Stimulated activated CD8-positive, alpha-beta memory T cell treated with anti-CD3 and anti-CD28 coated beads, Interleukin-7, amount 100 ng/mL, for 24 hours (primary cell): ENCODE results near the gene GOLGA1.
"Not testable (repeated sequence)": the region's sequence is repeated elsewhere in the genome, so short reads cannot be mapped to it uniquely, and the experiment has no call there.

ENCODE experiments used
- DNase-seq: peaks from one replicate; pipeline ENCODE4 v3.0.0-alpha.2; 2020; ENCODE audit warnings: low read depth

The GOLGA1 gene

DNA sequence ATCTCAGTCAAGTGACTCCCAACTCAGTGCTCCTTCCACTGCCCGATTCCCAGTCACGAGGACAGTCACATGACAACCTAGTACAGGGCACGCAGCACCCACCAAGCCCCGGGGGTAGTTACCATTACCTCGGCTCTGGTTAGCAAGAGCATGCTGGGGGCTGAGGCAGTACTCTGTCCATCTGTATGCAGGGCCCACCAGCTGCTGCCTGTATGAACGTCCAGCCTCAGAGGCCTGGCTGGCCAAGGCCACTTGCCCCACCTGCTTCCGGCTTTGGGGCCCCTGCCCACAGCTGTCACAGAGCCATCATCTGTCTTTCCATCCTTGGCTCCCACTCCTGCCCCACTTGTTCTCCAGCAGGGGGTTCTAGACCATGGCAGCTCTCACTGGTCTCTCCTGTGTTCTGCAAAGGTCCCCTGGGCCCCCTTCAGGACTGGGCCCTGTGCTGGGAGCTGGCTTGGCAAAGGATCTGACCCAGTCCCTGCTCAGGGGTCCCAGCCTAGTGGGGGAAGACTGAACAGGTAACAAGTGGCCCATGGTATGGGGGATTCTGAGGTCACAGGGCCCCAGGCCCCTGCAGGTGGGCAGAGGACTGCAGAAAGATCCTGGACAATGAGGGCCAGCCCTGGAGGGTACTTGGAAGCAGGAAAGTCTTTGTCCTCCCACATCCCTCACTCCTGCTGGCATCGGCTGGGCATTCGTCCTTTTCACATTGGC, 82.4 kb downstream of the GOLGA1 start:
- DNase-seq: no peak

DNA sequence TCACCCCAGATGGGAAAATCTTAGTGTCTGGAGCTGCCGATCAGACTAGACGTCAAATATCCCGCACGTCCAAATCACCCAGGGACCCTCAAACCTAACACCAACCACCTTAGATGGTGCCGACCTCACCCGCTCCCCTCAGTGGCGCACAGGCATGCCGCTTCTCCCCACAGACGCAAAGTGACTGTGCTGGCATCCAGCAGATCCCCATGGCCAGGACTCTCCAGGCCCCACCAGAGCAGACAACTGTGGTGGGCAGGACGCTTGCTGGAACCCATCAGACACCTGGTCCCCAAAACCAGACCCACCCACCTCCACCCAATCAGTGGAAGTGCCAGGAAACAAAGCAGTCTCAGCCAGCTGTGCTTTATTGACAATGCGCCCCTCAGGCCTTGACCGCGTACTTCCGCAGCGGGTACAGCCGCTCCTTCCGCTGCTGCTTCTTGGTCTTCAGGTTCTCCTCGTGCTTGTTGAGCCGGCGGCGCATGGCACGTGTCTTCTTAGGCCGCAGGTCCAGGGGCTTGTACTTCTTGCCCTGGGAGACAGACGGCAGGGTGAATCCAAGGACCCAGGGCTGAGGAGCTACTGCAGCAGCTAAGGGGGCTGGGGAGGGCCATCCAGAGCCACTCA, 83.2 kb downstream of the GOLGA1 start:
- DNase-seq: no peak

GRCh38 chr9:124855944-124856765, 84.7 kb downstream of the GOLGA1 start:
- DNase-seq: no peak

DNA sequence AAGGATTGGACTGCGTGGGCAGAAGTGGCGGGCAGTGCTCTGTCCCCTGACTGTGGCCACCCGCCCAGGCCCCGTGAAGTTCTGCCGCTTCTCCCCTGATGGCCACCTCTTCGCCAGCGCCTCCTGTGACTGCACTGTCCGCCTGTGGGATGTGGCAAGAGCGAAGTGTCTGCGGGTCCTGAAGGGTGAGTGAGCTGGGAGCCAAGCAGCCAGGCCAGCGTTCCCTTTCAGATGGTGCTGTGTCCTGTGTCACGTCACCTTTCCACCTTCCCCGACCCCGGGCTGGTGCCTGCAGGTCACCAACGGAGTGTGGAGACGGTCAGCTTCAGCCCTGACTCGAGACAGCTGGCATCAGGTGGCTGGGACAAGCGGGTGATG, 85.3 kb downstream of the GOLGA1 start:
- no peak for DNase-seq

DNA sequence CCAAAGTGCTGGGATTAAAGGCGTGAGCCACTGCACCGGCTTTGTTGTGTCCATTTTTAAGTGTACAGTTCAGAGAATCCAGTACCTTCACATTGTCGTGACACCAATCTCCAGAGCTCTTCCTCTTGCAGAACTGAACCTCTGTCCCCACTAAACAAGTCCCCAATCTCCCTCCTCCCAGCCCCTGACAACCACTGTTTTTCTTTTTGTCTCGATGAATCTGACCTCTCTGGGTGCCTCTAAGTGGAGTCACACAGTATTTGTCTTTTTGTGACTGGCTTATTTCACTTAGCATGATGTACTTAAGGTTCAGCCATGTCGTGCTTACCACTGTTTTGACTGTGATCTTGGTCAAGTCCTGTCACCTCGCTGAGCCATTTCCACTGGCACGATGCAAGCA, 86.1 kb downstream of the GOLGA1 start:
- no peak for DNase-seq

DNA sequence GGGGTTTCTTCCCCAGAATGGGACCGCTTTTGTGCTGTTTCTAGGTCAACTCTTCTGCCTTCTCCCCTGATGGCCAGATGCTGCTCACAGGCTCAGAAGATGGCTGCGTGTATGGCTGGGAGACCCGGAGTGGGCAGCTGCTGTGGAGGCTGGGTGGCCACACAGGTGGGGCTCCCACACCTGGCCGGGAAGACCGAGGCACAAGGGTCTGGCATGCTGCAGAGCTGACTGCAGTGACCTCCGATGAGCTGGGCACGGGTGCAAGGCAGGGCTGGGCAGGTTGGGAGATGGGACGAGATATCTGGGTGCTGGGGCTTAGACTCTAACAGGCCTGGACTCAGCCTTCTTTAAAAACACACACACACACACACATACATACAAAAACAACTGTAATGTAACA, 86.7 kb downstream of the GOLGA1 start:
- DNase-seq: no peak

DNA sequence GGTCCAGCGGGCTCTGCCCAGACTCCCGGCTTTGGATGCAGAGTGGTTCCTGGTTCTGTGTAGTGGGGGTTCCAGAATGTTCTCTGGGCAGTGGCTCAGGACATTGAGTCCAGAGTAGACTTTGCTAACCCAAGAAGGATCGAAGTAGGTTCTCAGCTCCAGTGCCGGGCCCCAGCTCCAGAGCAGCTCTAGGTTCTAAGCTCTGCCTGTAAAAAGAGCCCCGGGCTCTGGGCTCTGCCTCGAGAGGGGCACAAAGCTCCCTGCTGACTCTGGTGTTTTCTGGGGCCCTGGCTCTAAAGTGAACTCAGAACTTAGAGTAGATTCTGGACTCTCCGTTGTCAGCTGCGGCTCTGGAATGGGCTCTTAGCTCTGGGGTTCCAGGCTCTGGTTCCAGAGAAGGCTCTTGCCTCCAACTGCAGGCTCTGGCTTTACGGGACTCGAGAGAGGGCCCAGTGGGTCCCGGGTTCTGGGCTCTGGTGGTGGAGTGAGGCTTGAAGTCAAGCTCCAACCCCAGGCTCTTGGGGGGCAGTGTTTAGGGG, 87.2 kb downstream of the GOLGA1 start:
- no peak for DNase-seq

DNA sequence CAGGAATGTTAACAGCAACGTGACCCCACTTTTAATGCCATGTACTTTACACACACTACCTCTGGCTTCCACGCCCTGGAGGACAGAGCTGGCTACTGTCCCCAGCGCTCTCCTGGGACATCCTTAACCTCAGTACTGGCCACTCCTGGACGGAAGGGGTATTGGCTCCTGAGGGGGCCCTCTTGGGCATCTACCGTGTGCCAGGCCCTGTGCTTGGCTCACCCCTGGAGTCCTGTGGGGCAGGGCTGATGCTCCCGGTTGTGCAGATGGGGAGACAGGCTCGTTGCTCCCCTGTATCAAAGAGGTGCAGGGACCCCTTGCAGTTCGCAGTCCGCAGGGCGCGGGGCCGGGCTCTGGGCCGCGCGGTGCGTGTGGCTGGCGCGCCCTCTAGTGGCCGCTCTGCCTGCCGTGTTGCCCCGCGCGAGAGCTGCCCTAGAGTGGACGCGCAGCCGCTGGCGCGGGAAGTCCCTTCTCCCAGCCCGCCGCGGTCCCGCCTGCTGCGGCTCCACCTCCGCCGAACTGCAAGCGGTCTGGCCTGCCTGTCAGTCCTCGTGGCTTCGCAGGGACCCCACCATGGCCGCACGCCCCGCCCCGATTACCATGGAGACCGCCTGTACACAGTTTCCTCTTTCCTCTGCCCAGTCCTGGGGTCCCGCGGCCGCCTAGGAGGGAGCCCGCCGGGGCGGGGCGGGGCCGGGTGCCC, 87.9 kb downstream of the GOLGA1 start, which contains the start of gene WDR38:
WDR38 (plus strand) TSS at position 632 of the 703 bp plus-strand sequence. CDS start 72 bp downstream, outside the sequence.
- DNase-seq: peak; percentile 57

DNA sequence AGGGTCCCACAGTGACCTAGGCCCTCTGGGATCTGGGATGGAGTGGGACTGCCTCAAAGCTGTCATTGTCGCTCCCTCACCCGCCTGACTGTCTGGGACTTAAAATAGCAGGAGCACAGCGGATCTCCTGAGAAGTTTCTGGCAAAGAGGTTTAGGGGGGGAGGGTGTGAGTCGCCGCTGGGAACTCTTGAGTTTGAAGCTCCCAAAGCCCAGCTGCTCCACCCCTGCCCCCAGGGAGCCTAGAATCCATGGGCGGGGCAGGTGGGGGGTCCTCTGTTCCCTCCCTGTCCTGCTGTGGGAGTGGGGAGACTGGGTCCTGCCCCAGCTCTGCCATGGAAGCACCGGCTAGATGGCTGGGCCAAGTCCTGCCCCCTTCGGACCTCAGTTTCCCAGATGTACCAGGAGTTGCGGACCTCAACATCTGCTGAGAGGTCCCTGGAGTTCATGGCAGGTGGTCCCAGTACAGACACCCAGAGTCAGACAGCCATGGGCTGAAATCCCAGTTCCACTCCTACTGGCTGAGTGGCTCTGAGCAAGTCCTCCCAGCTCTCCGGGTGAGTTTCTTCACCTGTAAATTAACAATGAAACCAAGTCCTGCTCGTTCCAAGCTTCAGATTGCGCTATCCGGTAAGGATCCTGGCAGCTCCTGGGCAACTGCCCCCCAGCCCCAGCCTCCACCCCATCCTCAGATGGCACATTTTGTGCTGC, 88.6 kb downstream of the GOLGA1 start:
- DNase-seq: no peak

DNA sequence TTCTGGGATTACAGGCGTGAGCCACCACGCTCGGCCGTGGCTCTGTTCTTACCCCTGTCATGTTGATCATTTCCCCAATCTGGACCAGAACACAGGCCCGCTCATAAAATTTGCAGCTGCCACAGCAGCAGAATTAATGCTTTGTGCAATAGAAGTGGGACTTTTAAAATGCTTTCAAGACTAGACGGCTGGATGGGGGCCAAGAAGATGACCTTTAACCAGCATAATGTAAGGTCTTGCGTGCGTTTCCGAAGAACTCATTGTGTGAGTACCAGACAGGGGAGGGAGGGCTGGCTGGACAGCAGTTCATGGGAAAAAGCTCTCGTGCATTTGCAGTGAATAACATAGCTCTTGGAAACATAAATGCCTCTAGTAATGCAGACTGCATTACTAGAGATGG, 91.1 kb downstream of the GOLGA1 start:
- DNase-seq: no peak

GRCh38 chr9:124846969-124847368, 93.9 kb downstream of the GOLGA1 start:
- DNase-seq: no peak

DNA sequence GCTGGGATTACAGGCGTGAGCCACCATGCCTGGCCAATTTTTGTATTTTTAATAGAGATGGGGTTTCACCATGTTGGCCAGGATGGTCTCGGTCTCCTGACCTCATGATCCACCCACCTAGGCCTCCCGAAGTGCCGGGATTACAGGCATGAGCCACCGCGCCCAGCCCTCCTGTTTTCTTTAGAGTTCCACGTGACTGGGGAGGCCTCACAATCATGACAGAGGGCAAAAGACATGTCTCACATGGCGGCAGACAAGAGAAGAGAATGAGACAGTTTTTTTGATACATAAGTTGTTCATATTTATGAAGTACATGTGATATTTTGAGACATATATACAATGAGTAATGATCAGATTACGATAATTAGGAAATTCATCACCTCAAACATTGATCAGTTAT, 94.4 kb downstream of the GOLGA1 start:
- DNase-seq: not testable (repeated sequence)

- DNase-seq: no peak
Observed at GRCh38 chr9:124844291-124844690, 96.6 kb downstream of the GOLGA1 start.

DNA sequence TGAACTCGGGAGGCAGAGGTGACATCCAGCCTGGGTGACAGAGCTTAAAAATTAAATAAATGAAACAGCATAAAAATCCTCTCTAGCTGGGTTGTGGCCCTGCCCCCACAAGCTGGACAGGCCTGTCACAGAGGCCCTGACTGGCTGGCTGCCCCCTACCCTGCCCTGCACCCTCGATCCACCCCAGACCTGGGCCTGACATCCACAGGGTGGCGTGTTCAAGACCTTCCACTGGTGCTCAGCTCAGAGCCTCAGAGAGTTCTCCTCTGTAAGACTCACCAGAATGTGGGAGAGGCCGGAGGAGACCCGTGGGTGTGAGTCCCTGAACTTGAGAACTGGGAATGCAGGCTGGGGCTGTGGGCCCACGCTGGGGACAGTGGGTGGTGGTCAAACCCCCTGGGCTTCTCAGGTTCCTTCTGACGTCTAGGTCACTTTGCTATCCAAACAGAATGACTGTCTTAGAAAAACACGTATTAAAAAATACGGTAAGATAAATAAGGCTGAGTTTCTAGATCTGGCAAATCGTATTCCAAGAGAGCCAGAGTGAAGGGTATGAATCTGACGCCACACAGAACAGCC, 97.3 kb downstream of the GOLGA1 start:
- DNase-seq: no peak

DNA sequence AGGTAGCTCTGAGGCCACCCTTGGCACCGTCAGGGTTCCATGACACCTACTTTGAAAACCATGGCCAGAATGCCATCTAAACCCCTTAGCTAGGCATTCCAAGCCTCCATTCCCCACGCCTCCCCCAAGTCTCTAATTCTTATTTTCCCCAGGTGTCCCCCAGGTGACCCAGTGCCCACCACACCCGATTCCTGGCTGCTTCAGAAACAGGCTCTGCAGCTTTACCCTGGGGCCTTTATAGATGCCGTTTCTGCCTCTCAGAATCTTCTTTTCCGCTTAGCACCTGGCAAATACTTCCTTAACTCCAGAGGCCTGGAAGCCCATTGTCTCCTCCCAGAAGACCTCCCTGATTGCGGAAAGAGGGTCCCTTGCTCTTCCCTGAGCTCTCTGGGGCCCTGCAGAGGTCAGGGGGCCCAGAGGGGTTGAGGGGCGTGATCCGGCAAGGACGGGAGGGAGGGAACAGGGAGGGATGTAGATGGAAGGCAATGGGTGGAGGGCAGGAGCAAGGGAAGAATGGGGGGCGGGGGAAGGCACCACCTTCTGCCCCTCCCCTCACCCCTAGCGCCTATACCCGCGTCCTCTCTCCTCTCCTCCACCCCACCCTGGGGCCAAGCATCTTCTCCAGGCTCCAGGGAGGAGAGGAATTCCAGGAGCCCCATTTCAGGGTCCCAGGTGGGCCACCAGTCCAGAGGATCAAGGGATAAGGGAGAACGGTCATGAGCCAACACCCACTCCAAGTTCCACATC, 99.6 kb downstream of the GOLGA1 start:
- DNase-seq: no peak

GRCh38 chr9:124840300-124840833, 100.5 kb downstream of the GOLGA1 start:
- DNase-seq: no peak

DNA sequence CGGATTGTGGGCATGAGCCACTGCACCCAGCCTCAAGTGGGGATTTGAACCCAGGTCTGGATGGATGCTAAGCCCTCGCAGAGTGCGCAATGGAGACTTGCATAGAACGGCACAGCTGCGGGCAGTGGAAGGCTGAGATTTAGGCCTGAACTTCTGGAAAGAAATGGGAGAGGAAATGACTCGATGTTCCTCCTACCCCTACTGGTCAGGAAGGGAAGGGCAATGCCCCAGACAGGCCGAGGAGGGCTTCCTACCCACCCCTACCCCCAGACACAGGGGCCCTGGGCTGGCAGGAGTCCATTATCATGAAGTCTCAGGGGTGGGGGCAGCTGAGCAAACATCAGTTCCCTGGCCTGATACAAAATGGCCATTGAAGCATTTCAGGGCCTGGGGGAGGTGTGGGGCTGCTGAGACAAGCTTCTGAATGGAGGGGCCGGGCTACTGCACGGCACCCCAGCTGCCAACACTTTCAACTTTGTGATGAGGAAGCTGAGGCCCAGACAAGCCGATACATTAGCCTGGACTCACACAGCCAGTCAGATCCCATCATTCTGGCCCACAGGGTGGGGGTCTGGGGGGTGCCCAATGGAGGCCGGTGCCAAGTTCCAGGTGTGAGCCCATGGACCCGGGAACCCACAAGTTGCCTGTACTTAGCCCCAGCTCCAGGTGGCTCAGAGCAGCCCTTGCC, 101.1 kb downstream of the GOLGA1 start:
- no peak for DNase-seq

- DNase-seq: not testable (repeated sequence)
Observed at GRCh38 chr9:124838567-124839275, 102.2 kb downstream of the GOLGA1 start.

DNA sequence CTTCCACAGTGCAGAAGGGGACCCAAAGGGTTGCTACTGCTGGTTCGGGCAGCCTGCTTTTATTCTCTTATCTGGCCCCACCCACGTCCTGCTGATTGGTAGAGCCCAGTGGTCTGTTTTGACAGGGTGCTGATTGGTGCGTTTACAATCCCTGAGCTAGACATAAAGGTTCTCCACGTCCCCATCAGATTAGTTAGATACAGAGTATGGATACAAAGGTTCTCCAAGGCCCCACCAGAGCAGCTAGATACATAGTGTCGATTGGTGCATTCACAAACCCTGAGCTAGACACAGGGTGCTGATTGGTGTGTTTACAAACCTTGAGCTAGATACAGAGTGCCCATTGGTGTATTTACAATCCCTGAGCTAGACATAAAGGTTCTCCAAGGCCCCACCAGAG, 102.8 kb downstream of the GOLGA1 start:
- DNase-seq: not testable (repeated sequence)
